HepG2 (cell line): ENCODE results near the gene ANKRD29. TPM values are rescaled to one million over a fixed set of nuclear protein-coding genes. Genes with fewer than 3 reads are reported as not detected.

Experiments
- BHLHE40 ChIP-seq: IDR thresholded peaks from 2 replicates; pipeline ENCODE4 v1.6.1; 2011; ENCODE audit warnings: low read length, improper control_type of control experiment
- FIP1L1 ChIP-seq: fragments of 200-400 bp; formaldehyde crosslinking; IDR thresholded peaks from 2 replicates; pipeline ENCODE4 v1.6.1; 2018; ENCODE audit warnings: low read depth, mild to moderate bottlenecking, low read length, moderate library complexity, borderline replicate concordance; ENCODE audit not compliant: insufficient read depth
- MTA1 ChIP-seq: sonication (generic); formaldehyde crosslinking; IDR thresholded peaks from 2 replicates; pipeline ENCODE4 v1.4.0; 2020; ENCODE audit warnings: missing genetic modification reagents, mild to moderate bottlenecking, borderline replicate concordance
- MXI1 ChIP-seq: IDR thresholded peaks from 3 replicates; pipeline ENCODE4 v1.6.1; 2012; ENCODE audit warnings: low read depth, low read length, inconsistent platforms, borderline replicate concordance
- NFE2 ChIP-seq: sonication (generic); formaldehyde crosslinking; IDR thresholded peaks from 2 replicates; pipeline ENCODE4 v1.4.0; 2020; ENCODE audit warnings: missing genetic modification reagents
- NKX3-1 ChIP-seq: sonication (generic); formaldehyde crosslinking; IDR thresholded peaks from 2 replicates; pipeline ENCODE4 v1.5.0; 2020; ENCODE audit warnings: missing genetic modification reagents
- NR2F6 ChIP-seq, 2 experiments: IDR thresholded peaks; 2 replicates each; pipeline ENCODE4 v1.6.1; 2016; ENCODE audit warnings: antibody characterized with exemption in 1 of 2, mild to moderate bottlenecking in 1 of 2
- PHF5A ChIP-seq: IDR thresholded peaks from one replicate; pipeline ENCODE4 v1.6.1; 2018; ENCODE audit warnings: low read depth, missing genetic modification reagents; ENCODE audit not compliant: unreplicated experiment
- REXO4 ChIP-seq: sonication (generic); formaldehyde crosslinking; IDR thresholded peaks from 2 replicates; pipeline ENCODE4 v1.8.0; 2022; ENCODE audit warnings: missing genetic modification reagents, mild to moderate bottlenecking, borderline replicate concordance
- TOPORS ChIP-seq: sonication (generic); formaldehyde crosslinking; IDR thresholded peaks from 2 replicates; pipeline ENCODE4 v1.8.0; 2023; ENCODE audit warnings: mild to moderate bottlenecking, missing genetic modification reagents
- ZMYM4 ChIP-seq: sonication (generic); formaldehyde crosslinking; IDR thresholded peaks from 2 replicates; pipeline ENCODE4 v1.8.1; 2023; ENCODE audit warnings: mild to moderate bottlenecking, missing genetic modification reagents
- ZNF121 ChIP-seq: sonication (generic); formaldehyde crosslinking; IDR thresholded peaks from 2 replicates; pipeline ENCODE4 v1.5.0; 2020; ENCODE audit warnings: mild to moderate bottlenecking, missing genetic modification reagents
- ZNF143 ChIP-seq: sonication (generic); formaldehyde crosslinking; IDR thresholded peaks from 2 replicates; pipeline ENCODE4 v1.4.0; 2020; ENCODE audit warnings: missing genetic modification reagents
- ZNF251 ChIP-seq: sonication (generic); formaldehyde crosslinking; IDR thresholded peaks from 2 replicates; pipeline ENCODE4 v1.9.0; 2021; ENCODE audit warnings: mild to moderate bottlenecking, missing genetic modification reagents
- ZNF264 ChIP-seq: sonication (generic); formaldehyde crosslinking; IDR thresholded peaks from 2 replicates; pipeline ENCODE4 v1.4.0; 2020; ENCODE audit warnings: missing genetic modification reagents
- ZNF749 ChIP-seq: sonication (generic); formaldehyde crosslinking; IDR thresholded peaks from 2 replicates; pipeline ENCODE4 v1.8.0; 2022; ENCODE audit warnings: mild to moderate bottlenecking, missing genetic modification reagents, moderate library complexity, borderline replicate concordance
- polyA plus RNA-seq, 8 experiments: library from polyadenylated mRNA; depleted of rRNA in 3 of 8; stranded (reverse) in 7 of 8; unstranded in 1 of 8; fragments of >200 nt; fragmentation: Illumina TruSeq in 4 of 8; extraction: Trizol in 4 of 8; gene quantifications; 2 replicates each; pipeline versions ENCODE4 v1.2.1 to v1.2.3, GENCODE V29; 2011 to 2016; ENCODE audit warnings: low read depth in 4 of 8, missing spikeins in 1 of 8, mixed read lengths in 1 of 8; ENCODE audit not compliant: insufficient read depth in 1 of 8
- total RNA-seq, 5 experiments: library from RNA; depleted of rRNA; stranded (reverse); fragments of >200 nt; fragmentation: Illumina TruSeq; extraction: Trizol; gene quantifications; 2 replicates each; pipeline ENCODE4 v1.2.3, GENCODE V29; 2016; ENCODE audit warnings: low read depth in 1 of 5
- TF ChIP-seq, protein P1 (sequence below): sonication (generic); formaldehyde crosslinking; conservative IDR thresholded peaks from 2 replicates; pipeline ENCODE4 v1.4.0; 2020; ENCODE audit warnings: missing genetic modification reagents
- TF ChIP-seq, protein P2 (sequence below): sonication (generic); formaldehyde crosslinking; IDR thresholded peaks from 2 replicates; pipeline ENCODE4 v1.8.1; 2022; ENCODE audit warnings: mild to moderate bottlenecking, missing genetic modification reagents
- TF ChIP-seq, protein P3 (sequence below): sonication (generic); formaldehyde crosslinking; IDR thresholded peaks from 2 replicates; pipeline ENCODE4 v1.4.0; 2020; ENCODE audit warnings: missing genetic modification reagents, borderline replicate concordance
- TF ChIP-seq, protein P4 (sequence below): sonication (generic); formaldehyde crosslinking; IDR thresholded peaks from 2 replicates; pipeline ENCODE4 v1.5.1; 2020; ENCODE audit warnings: mild to moderate bottlenecking, missing genetic modification reagents, moderate library complexity

The ANKRD29 gene
- total and polyA plus RNA-seq, 2 of the 13 experiments (the other 11 are each of a cell fraction or from before 2014, with no cell fraction given) = not detected

DNA sequence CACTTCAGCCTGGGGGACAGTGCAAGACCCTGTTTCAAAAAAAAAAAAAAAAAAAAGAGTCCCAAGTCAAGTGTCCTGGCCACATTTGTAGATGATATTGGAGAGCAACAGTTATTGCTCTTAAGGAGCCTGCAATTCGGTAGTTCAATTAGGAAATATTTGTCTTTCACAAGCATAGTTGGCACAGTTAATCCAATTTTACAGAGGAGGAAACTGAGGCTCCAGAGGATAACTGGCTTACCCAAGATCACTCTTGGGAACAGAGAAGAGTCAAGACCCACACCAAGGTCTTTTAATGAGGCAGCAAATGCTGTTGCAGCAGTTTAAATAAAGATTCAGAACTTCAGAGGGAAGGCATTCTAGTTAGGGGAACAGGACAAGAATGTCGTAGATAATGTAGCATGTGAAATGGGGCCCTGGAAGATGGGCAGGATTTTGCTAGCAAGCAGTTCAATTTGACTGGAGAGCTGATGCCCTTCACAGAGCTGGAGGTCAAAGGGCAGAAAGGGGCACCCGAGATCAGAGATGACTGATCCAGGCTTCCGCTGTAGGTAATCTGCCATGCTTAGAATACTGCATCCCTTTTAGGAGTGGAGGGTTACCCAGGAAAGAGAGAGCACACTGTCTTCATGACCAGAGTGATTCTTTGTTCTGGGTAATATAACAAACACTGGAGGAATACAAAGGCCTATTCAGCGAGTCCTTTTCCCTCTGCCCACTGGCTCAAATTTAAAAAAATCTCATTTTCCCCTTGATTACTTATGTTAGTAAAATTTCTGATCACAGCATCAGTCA, 79.4 kb downstream of the ANKRD29 start (continued):
- TF ChIP-seq TOPORS (CRISPR knock-in tag) (no peak), ZNF264 (CRISPR knock-in tag) (no peak), NKX3-1 (CRISPR knock-in tag) (no peak), MTA1 (CRISPR knock-in tag) (no peak), FIP1L1 (no peak), ZNF251 (CRISPR knock-in tag) (no peak), MXI1 (no peak), REXO4 (CRISPR knock-in tag) (no peak), NR2F6 (IDR thresholded peaks at IDR 0.05) (peak; percentile 94), NR2F6 (CRISPR knock-in tag; IDR thresholded peaks at IDR 0.05) (peak; percentile 97), ZMYM4 (CRISPR knock-in tag) (peak; percentile 40; the same call in 1 of the 2 replicates), ZNF143 (CRISPR knock-in tag) (no peak), BHLHE40 (no peak), ZNF121 (no peak), PHF5A (no peak), NFE2 (CRISPR knock-in tag) (no peak), ZNF749 (CRISPR knock-in tag) (no peak)
- TF ChIP-seq, protein P1, sequence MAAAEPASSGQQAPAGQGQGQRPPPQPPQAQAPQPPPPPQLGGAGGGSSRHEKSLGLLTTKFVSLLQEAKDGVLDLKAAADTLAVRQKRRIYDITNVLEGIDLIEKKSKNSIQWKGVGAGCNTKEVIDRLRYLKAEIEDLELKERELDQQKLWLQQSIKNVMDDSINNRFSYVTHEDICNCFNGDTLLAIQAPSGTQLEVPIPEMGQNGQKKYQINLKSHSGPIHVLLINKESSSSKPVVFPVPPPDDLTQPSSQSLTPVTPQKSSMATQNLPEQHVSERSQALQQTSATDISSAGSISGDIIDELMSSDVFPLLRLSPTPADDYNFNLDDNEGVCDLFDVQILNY (CRISPR knock-in tag) = no peak
- TF ChIP-seq, protein P2, sequence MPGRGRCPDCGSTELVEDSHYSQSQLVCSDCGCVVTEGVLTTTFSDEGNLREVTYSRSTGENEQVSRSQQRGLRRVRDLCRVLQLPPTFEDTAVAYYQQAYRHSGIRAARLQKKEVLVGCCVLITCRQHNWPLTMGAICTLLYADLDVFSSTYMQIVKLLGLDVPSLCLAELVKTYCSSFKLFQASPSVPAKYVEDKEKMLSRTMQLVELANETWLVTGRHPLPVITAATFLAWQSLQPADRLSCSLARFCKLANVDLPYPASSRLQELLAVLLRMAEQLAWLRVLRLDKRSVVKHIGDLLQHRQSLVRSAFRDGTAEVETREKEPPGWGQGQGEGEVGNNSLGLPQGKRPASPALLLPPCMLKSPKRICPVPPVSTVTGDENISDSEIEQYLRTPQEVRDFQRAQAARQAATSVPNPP (CRISPR knock-in tag) = no peak
- TF ChIP-seq, protein P3, sequence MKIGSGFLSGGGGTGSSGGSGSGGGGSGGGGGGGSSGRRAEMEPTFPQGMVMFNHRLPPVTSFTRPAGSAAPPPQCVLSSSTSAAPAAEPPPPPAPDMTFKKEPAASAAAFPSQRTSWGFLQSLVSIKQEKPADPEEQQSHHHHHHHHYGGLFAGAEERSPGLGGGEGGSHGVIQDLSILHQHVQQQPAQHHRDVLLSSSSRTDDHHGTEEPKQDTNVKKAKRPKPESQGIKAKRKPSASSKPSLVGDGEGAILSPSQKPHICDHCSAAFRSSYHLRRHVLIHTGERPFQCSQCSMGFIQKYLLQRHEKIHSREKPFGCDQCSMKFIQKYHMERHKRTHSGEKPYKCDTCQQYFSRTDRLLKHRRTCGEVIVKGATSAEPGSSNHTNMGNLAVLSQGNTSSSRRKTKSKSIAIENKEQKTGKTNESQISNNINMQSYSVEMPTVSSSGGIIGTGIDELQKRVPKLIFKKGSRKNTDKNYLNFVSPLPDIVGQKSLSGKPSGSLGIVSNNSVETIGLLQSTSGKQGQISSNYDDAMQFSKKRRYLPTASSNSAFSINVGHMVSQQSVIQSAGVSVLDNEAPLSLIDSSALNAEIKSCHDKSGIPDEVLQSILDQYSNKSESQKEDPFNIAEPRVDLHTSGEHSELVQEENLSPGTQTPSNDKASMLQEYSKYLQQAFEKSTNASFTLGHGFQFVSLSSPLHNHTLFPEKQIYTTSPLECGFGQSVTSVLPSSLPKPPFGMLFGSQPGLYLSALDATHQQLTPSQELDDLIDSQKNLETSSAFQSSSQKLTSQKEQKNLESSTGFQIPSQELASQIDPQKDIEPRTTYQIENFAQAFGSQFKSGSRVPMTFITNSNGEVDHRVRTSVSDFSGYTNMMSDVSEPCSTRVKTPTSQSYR (CRISPR knock-in tag) = no peak
- TF ChIP-seq, protein P4, sequence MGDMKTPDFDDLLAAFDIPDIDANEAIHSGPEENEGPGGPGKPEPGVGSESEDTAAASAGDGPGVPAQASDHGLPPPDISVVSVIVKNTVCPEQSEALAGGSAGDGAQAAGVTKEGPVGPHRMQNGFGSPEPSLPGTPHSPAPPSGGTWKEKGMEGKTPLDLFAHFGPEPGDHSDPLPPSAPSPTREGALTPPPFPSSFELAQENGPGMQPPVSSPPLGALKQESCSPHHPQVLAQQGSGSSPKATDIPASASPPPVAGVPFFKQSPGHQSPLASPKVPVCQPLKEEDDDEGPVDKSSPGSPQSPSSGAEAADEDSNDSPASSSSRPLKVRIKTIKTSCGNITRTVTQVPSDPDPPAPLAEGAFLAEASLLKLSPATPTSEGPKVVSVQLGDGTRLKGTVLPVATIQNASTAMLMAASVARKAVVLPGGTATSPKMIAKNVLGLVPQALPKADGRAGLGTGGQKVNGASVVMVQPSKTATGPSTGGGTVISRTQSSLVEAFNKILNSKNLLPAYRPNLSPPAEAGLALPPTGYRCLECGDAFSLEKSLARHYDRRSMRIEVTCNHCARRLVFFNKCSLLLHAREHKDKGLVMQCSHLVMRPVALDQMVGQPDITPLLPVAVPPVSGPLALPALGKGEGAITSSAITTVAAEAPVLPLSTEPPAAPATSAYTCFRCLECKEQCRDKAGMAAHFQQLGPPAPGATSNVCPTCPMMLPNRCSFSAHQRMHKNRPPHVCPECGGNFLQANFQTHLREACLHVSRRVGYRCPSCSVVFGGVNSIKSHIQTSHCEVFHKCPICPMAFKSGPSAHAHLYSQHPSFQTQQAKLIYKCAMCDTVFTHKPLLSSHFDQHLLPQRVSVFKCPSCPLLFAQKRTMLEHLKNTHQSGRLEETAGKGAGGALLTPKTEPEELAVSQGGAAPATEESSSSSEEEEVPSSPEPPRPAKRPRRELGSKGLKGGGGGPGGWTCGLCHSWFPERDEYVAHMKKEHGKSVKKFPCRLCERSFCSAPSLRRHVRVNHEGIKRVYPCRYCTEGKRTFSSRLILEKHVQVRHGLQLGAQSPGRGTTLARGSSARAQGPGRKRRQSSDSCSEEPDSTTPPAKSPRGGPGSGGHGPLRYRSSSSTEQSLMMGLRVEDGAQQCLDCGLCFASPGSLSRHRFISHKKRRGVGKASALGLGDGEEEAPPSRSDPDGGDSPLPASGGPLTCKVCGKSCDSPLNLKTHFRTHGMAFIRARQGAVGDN = no peak
